K562 (cell line): ENCODE results near the gene NKG7. TPM values are rescaled to one million over a fixed set of nuclear protein-coding genes. Genes with fewer than 3 reads are reported as not detected.

Source experiments
- ATAC-seq: fragments of 200-7000 bp; cut with Tn5 transposase; 3 replicates; pipeline ENCODE4 v1.9.1; 2020; ENCODE audit warnings: moderate library complexity
- BruUV-seq: library from RNA; stranded (reverse); fragments of 400-500 nt; replicated peaks from 2 replicates; lab custom pipeline; 2021; lab: Mats Ljungman, UMichigan
- CTCF ChIA-PET: fragments of 300-600 bp; formaldehyde crosslinking; extraction: SDS; loops from one replicate; lab custom pipeline; 2021; ENCODE audit warnings: low intra/inter-chr PET ratio; lab: Yijun Ruan, JAX
- POLR2A ChIA-PET: fragments of 300-600, 350-650 bp; sonication (Branson Sonifier 250); formaldehyde crosslinking; extraction: SDS; loops from one replicate; lab custom pipeline; 2021; ENCODE audit warnings: antibody characterized with exemption, inconsistent platforms; lab: Yijun Ruan, JAX
- DNase-seq, 4 experiments: peaks; one replicate each; pipeline versions ENCODE4 v3.0.0 to v3.0.0-alpha.2; 2011 to 2018; ENCODE audit warnings: low spot score in 3 of 4, mixed read lengths in 3 of 4; ENCODE audit errors: extremely low read depth in 1 of 4
- FAIRE-seq: peaks from 2 replicates; lab custom pipeline; 2011; peaks lifted over from hg19 to GRCh38; lab: Jason Lieb, UNC
- H2AFZ ChIP-seq: 2 replicates; pipeline ENCODE4 v1.6.0; 2011; ENCODE audit warnings: low read depth, low read length, control low read depth, inconsistent platforms
- H3K27ac ChIP-seq: fragments of 200-600 bp; 3 replicates; pipeline ENCODE4 v1.8.0; 2011; ENCODE audit warnings: low read depth, mild to moderate bottlenecking, control low read depth, inconsistent platforms, low read length, moderate library complexity, mixed read lengths; ENCODE audit errors: extremely low read depth
- H3K27me3 ChIP-seq, 2 experiments: fragments of 300-600 bp in 1 of 2; 2 replicates in 1 of 2; 3 replicates in 1 of 2; pipeline versions ENCODE4 v1.6.0 to v1.8.0; 2011; ENCODE audit warnings: inconsistent platforms in 2 of 2, low read length in 2 of 2, mild to moderate bottlenecking in 1 of 2, mixed read lengths in 1 of 2, moderate library complexity in 1 of 2; ENCODE audit not compliant: control insufficient read depth in 2 of 2, insufficient read depth in 2 of 2
- H3K36me3 ChIP-seq: fragments of 300-600 bp; 3 replicates; pipeline ENCODE4 v1.8.0; 2011; ENCODE audit warnings: mild to moderate bottlenecking, low read length, inconsistent platforms; ENCODE audit not compliant: control insufficient read depth, insufficient read depth
- H3K4me1 ChIP-seq, 2 experiments: fragments of 200-600 bp in 1 of 2; replicated peaks in 1 of 2; 2 replicates in 1 of 2; 3 replicates in 1 of 2; pipeline versions ENCODE4 v1.5.1 to v1.8.0; 2011; ENCODE audit warnings: inconsistent platforms in 2 of 2, low read length in 2 of 2, mild to moderate bottlenecking in 1 of 2, mixed read lengths in 1 of 2, moderate library complexity in 1 of 2; ENCODE audit not compliant: control insufficient read depth in 2 of 2, insufficient read depth in 2 of 2
- H3K4me2 ChIP-seq: 2 replicates; pipeline ENCODE4 v1.6.1; 2011; ENCODE audit warnings: low read length, control low read depth, inconsistent platforms, mixed read lengths; ENCODE audit not compliant: insufficient read depth
- H3K4me3 ChIP-seq: fragments of 200-600 bp; sonication (generic), shearing (Covaris generic); 2 replicates; pipeline ENCODE4 v1.5.1; 2016; ENCODE audit warnings: control low read depth, inconsistent platforms
- H3K79me2 ChIP-seq: fragments of 200-600 bp; 3 replicates; pipeline ENCODE4 v1.8.0; 2011; ENCODE audit warnings: low read length, inconsistent platforms; ENCODE audit not compliant: control insufficient read depth, insufficient read depth
- H3K9ac ChIP-seq, 2 experiments: 2 replicates each; pipeline versions ENCODE4 v1.6.0 to v1.6.1; 2011; ENCODE audit warnings: low read depth in 2 of 2, low read length in 2 of 2, control low read depth in 1 of 2, inconsistent platforms in 1 of 2, mild to moderate bottlenecking in 1 of 2, mixed read lengths in 1 of 2; ENCODE audit not compliant: insufficient read depth in 1 of 2
- H3K9me1 ChIP-seq: one replicate; pipeline ENCODE4 v1.6.0; 2011; ENCODE audit warnings: inconsistent platforms, mild to moderate bottlenecking, low read length, moderate library complexity; ENCODE audit not compliant: control insufficient read depth, insufficient read depth
- H3K9me3 ChIP-seq: replicated peaks from 2 replicates; pipeline ENCODE4 v1.5.1; 2011; ENCODE audit warnings: low read depth, low read length, inconsistent platforms; ENCODE audit not compliant: control insufficient read depth, insufficient read depth
- H4K20me1 ChIP-seq: replicated peaks from 2 replicates; pipeline ENCODE4 v1.6.1; 2011; ENCODE audit warnings: low read length, inconsistent platforms, mixed read lengths; ENCODE audit not compliant: control insufficient read depth, insufficient read depth
- CCNT2 ChIP-seq: IDR thresholded peaks from 2 replicates; pipeline ENCODE4 v1.6.1; 2011; ENCODE audit warnings: borderline replicate concordance, low read depth, mild to moderate bottlenecking, moderate library complexity, mixed read lengths, low read length; ENCODE audit not compliant: insufficient read length; ENCODE audit errors: extremely low read depth
- FOSL1 ChIP-seq: fragments of 200-800 bp; sonication (Bioruptor generic); conservative IDR thresholded peaks from 2 replicates; pipeline ENCODE4 v1.6.1; 2016; ENCODE audit warnings: missing genetic modification characterization, missing compliant biosample characterization
- PTTG1 ChIP-seq: fragments of 450-650 bp; IDR thresholded peaks from 2 replicates; pipeline ENCODE4 v1.6.1; 2016; ENCODE audit warnings: low read depth, mild to moderate bottlenecking, missing genetic modification characterization, missing compliant biosample characterization
- WGBS: fragments of 100-300 bp; shearing (Covaris generic); methylation state at CpG from one replicate; pipeline ENCODE4 v1.1.6; 2016; ENCODE audit warnings: low coverage, mixed read lengths; ENCODE audit not compliant: insufficient coverage; ENCODE audit errors: missing lambda C conversion rate; 5-methylcytosine and 5-hydroxymethylcytosine counted together
- in situ Hi-C: fragments of 300-500 bp; cut with MboI; formaldehyde crosslinking; loops from 4 replicates; pipeline ENCODE4 v1.15.0; 2018; ENCODE audit warnings: inconsistent platforms, mixed read lengths
- intact Hi-C: fragments of 100-400 bp; cut with micrococcal nuclease; formaldehyde crosslinking; loops from 2 replicates; pipeline ENCODE4 v1.14.2; 2022
- polyA plus RNA-seq, 8 experiments: library from polyadenylated mRNA; depleted of rRNA in 4 of 8; stranded (reverse) in 5 of 8; unstranded in 3 of 8; fragments of >200 nt; fragmentation: Nextera tagmentation in 2 of 8; fragmentation: Illumina TruSeq in 1 of 8; extraction: Ambion mirVana in 2 of 8; extraction: Trizol in 1 of 8; gene quantifications; 2 replicates each; pipeline versions ENCODE4 v1.2.1 to v1.2.3, GENCODE V29; 2011 to 2014; ENCODE audit warnings: inconsistent platforms in 1 of 8, missing spikeins in 1 of 8
- total RNA-seq, 7 experiments: library from RNA; depleted of rRNA in 6 of 7; stranded (reverse); fragments of >200 nt in 6 of 7; fragmentation: Illumina TruSeq in 2 of 7; extraction: Trizol in 2 of 7; gene quantifications; 2 replicates each; pipeline versions ENCODE4 v1.2.1 to v1.2.3, GENCODE V29; 2011 to 2021; ENCODE audit warnings: low replicate concordance in 1 of 7
- TF ChIP-seq, protein P1 (sequence below), 2 experiments: fragments of 450-650 bp; IDR thresholded peaks; 2 replicates each; pipeline ENCODE4 v1.6.1; 2016
- TF ChIP-seq, protein P2 (sequence below): fragments of 450-650 bp; IDR thresholded peaks from 2 replicates; pipeline ENCODE4 v1.6.1; 2017; ENCODE audit warnings: antibody characterized with exemption, mild to moderate bottlenecking
- TF ChIP-seq, protein P3 (sequence below), 2 experiments: fragments of 450-650 bp; IDR thresholded peaks; 2 replicates each; pipeline ENCODE4 v1.6.1; 2016; ENCODE audit warnings: mild to moderate bottlenecking in 2 of 2, borderline replicate concordance in 1 of 2, low read depth in 1 of 2, moderate library complexity in 1 of 2

Gene NKG7
- total and polyA plus RNA-seq, 9 of the 15 experiments (the other 6 are each of a cell fraction or from before 2014, with no cell fraction given) = 0.30 to 0.70 (median 0.51) TPM; not detected in 2

DNA sequence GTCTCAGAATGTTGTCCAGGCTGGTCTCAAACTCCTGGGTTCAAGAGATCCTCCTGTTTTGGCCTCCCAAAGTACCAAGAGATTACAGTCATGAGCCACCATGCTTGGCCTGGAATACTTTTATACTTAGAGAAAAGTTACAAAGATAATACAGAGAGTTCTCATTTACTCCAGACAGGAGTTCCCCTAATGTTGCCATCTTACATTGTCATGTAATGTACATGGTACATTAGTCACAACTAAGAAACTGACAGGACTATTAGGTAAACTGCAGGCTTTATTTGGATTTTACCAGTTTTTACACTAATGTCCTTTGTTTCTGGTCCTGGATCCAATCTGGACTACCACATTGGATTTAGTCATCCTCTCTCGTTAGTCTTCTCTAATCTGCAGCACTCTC is 20.2 kb upstream of the NKG7 start:
- Histone ChIP-seq H3K4me2 (no peak overlapping the region), H3K27ac (peak overlapping the region; percentile 82; the same call in 2 of the 3 replicates), H3K9me1 (no peaks in the 10 kb centered on the region)
- intact Hi-C loops = loop anchor here (5.0 kb wide), 1 partner anchor 40 kb away; no protein-coding TSS in a partner anchor
- in situ Hi-C loops = no loop called here
- TF ChIP-seq, protein P1, sequence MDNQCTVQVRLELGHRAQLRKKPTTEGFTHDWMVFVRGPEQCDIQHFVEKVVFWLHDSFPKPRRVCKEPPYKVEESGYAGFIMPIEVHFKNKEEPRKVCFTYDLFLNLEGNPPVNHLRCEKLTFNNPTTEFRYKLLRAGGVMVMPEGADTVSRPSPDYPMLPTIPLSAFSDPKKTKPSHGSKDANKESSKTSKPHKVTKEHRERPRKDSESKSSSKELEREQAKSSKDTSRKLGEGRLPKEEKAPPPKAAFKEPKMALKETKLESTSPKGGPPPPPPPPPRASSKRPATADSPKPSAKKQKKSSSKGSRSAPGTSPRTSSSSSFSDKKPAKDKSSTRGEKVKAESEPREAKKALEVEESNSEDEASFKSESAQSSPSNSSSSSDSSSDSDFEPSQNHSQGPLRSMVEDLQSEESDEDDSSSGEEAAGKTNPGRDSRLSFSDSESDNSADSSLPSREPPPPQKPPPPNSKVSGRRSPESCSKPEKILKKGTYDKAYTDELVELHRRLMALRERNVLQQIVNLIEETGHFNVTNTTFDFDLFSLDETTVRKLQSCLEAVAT (IDR thresholded peaks at IDR 0.05) = no peak
- TF ChIP-seq, protein P2, sequence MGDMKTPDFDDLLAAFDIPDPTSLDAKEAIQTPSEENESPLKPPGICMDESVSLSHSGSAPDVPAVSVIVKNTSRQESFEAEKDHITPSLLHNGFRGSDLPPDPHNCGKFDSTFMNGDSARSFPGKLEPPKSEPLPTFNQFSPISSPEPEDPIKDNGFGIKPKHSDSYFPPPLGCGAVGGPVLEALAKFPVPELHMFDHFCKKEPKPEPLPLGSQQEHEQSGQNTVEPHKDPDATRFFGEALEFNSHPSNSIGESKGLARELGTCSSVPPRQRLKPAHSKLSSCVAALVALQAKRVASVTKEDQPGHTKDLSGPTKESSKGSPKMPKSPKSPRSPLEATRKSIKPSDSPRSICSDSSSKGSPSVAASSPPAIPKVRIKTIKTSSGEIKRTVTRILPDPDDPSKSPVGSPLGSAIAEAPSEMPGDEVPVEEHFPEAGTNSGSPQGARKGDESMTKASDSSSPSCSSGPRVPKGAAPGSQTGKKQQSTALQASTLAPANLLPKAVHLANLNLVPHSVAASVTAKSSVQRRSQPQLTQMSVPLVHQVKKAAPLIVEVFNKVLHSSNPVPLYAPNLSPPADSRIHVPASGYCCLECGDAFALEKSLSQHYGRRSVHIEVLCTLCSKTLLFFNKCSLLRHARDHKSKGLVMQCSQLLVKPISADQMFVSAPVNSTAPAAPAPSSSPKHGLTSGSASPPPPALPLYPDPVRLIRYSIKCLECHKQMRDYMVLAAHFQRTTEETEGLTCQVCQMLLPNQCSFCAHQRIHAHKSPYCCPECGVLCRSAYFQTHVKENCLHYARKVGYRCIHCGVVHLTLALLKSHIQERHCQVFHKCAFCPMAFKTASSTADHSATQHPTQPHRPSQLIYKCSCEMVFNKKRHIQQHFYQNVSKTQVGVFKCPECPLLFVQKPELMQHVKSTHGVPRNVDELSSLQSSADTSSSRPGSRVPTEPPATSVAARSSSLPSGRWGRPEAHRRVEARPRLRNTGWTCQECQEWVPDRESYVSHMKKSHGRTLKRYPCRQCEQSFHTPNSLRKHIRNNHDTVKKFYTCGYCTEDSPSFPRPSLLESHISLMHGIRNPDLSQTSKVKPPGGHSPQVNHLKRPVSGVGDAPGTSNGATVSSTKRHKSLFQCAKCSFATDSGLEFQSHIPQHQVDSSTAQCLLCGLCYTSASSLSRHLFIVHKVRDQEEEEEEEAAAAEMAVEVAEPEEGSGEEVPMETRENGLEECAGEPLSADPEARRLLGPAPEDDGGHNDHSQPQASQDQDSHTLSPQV = 0 out of 2 replicates have a peak, but pooled peaks have one; percentile 38
- TF ChIP-seq PTTG1 (tag) (no peak), FOSL1 (tag) (0 out of 2 replicates have a peak, but pooled peaks have one; percentile 1), CCNT2 (no peak)
- TF ChIP-seq, protein P3, sequence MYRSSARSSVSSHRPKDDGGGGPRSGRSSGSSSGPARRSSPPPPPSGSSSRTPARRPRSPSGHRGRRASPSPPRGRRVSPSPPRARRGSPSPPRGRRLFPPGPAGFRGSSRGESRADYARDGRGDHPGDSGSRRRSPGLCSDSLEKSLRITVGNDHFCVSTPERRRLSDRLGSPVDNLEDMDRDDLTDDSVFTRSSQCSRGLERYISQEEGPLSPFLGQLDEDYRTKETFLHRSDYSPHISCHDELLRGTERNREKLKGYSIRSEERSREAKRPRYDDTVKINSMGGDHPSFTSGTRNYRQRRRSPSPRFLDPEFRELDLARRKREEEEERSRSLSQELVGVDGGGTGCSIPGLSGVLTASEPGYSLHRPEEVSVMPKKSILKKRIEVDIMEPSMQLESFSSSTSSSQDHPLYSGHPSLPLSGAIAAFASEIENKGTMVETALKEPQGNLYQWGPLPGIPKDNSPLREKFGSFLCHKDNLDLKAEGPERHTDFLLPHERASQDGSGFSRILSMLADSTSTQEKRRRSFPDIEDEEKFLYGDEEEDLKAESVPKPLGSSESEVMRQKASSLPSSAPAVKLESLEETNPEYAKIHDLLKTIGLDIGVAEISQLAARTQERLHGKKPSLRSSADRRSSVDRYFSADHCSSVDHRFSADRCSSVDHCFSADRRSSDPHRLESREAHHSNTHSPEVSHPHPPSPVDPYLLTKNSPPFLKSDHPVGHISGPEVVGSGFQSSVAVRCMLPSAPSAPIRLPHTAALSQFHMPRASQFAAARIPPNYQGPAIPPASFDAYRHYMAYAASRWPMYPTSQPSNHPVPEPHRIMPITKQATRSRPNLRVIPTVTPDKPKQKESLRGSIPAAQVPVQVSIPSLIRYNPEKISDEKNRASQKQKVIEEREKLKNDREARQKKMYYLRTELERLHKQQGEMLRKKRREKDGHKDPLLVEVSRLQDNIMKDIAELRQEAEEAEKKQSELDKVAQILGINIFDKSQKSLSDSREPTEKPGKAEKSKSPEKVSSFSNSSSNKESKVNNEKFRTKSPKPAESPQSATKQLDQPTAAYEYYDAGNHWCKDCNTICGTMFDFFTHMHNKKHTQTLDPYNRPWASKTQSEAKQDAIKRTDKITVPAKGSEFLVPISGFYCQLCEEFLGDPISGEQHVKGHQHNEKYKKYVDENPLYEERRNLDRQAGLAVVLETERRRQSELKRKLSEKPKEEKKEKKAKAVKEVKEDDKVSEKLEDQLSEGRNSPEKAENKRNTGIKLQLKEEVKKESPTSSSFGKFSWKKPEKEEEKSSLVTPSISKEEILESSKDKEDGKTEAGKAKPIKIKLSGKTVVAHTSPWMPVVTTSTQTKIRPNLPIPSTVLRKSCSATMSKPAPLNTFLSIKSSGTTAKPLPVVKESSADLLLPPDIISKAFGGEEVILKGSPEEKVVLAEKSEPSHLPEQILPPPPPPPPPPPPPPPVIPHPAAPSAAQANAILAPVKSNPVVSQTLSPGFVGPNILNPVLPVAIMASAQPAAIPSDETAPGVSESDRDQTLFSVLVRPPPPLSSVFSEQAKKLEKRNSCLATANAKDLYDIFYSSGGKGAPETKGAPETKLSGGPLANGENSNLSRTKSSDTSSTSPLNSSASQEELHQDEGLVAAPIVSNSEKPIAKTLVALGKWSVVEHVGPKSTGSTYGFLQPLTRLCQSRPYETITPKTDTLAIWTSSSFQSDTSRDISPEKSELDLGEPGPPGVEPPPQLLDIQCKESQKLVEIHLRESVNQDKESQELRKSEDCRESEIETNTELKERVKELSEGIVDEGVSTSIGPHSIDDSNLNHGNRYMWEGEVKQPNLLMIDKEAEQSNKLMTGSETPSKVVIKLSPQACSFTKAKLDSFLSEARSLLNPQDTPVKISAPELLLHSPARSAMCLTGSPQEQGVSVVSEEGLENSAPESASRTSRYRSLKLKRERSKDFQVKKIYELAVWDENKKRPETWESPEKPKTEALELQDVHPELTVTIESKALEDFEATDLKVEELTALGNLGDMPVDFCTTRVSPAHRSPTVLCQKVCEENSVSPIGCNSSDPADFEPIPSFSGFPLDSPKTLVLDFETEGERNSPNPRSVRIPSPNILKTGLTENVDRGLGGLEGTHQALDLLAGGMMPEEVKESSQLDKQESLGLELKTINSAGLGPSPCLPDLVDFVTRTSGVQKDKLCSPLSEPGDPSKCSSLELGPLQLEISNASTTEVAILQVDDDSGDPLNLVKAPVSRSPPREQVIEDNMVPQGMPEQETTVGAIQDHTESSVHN (IDR thresholded peaks at IDR 0.05; ENCODE audit: borderline replicate concordance in 1 of 2, low read depth in 1 of 2) = no peak
- TF ChIP-seq, all 486 proteins: peak for 2
- ChIA-PET CTCF (no interaction called here), POLR2A (interaction anchor here (0.6 to 1.1 kb wide), 6 partner anchors 11 to 416 kb away, joined by 3 to 6 read pairs (median 3); partner anchors contain the start of gene NKG7)
- H3K9ac ChIP-seq = peak overlapping the region in 1 of 2 experiments; percentile 24; a peak in 1 of 4 replicates
- FAIRE-seq = no peak
- H3K79me2 ChIP-seq = peaks cover 18% of the 10 kb centered on the region; the same call in 2 of the 3 replicates
- peaks cover 28 to 42% of the 10 kb centered on the region in 2 experiments; a peak in 4 of 5 replicates for H3K4me1 ChIP-seq
- H3K4me3 ChIP-seq = no peak overlapping the region
- H2AFZ ChIP-seq = peak overlapping the region; percentile 57
- H4K20me1 ChIP-seq = no peaks in the 10 kb centered on the region
- no peak for ATAC-seq
- H3K9me3 ChIP-seq = no peaks in the 10 kb centered on the region
- no peak for DNase-seq
- 17% methylated on average over 1 of the region's 1 CpG for WGBS
- no peaks in the 10 kb centered on the region for H3K27me3 ChIP-seq
- BruUV-seq = no TSS peak
- no peaks in the 10 kb centered on the region for H3K36me3 ChIP-seq
